ENCODE data around the gene OBP2A.

The OBP2A gene

GRCh38 chr9:135582541-135582940, 36.6 kb downstream of the OBP2A start:
- Histone ChIP-seq H3K4me1 (no peaks in the 10 kb centered on the region), H3K79me2 (no peaks in the 10 kb centered on the region), H3K4me2 (ENCODE audit: low read length) (no peak overlapping the region), H3K27ac (no peak overlapping the region), H3K4me3 (ENCODE audit: low read depth, low read length) (no peak overlapping the region), H3K27me3 (ENCODE audit: control insufficient read depth, insufficient read depth, low read length) (no peaks in the 10 kb centered on the region), H3K9ac (no peak overlapping the region), H3K9me3 (ENCODE audit: control insufficient read depth, low read length) (no peaks in the 10 kb centered on the region), H3K36me3 (ENCODE audit: control insufficient read depth, insufficient read depth, low read length) (no peaks in the 10 kb centered on the region), H2AFZ (no peak overlapping the region)
- TF ChIP-seq CTCF (IDR thresholded peaks at IDR 0.05): no peak

GRCh38 chr9:135582966-135583687, 37.2 kb downstream of the OBP2A start:
- H3K27ac ChIP-seq: no peak overlapping the region
- no peak for TF ChIP-seq CTCF (IDR thresholded peaks at IDR 0.05)
- no peaks in the 10 kb centered on the region for H3K9me3 ChIP-seq (ENCODE audit: control insufficient read depth, low read length)
- H3K4me2 ChIP-seq (ENCODE audit: low read length): no peak overlapping the region
- H3K27me3 ChIP-seq (ENCODE audit: control insufficient read depth, insufficient read depth, low read length): no peaks in the 10 kb centered on the region
- no peak overlapping the region for H3K9ac ChIP-seq
- no peaks in the 10 kb centered on the region for H3K36me3 ChIP-seq (ENCODE audit: control insufficient read depth, insufficient read depth, low read length)
- no peaks in the 10 kb centered on the region for H3K79me2 ChIP-seq
- no peak overlapping the region for H2AFZ ChIP-seq
- no peaks in the 10 kb centered on the region for H3K4me1 ChIP-seq
- no peak overlapping the region for H3K4me3 ChIP-seq (ENCODE audit: low read depth, low read length)

GRCh38 chr9:135583688-135584011, 37.7 kb downstream of the OBP2A start:
- Histone ChIP-seq H3K79me2 (no peaks in the 10 kb centered on the region), H3K27ac (no peak overlapping the region), H3K9me3 (ENCODE audit: control insufficient read depth, low read length) (no peaks in the 10 kb centered on the region), H3K4me1 (no peaks in the 10 kb centered on the region), H3K4me3 (ENCODE audit: low read depth, low read length) (no peak overlapping the region), H3K27me3 (ENCODE audit: control insufficient read depth, insufficient read depth, low read length) (no peaks in the 10 kb centered on the region), H3K9ac (no peak overlapping the region), H3K4me2 (ENCODE audit: low read length) (no peak overlapping the region), H2AFZ (no peak overlapping the region), H3K36me3 (ENCODE audit: control insufficient read depth, insufficient read depth, low read length) (no peaks in the 10 kb centered on the region)
- no peak for TF ChIP-seq CTCF (IDR thresholded peaks at IDR 0.05)

- Histone ChIP-seq H3K4me3 (ENCODE audit: low read depth, low read length) (no peak overlapping the region), H3K9ac (no peak overlapping the region), H2AFZ (no peak overlapping the region), H3K79me2 (no peaks in the 10 kb centered on the region), H3K4me2 (ENCODE audit: low read length) (no peak overlapping the region), H3K27ac (no peak overlapping the region), H3K27me3 (ENCODE audit: control insufficient read depth, insufficient read depth, low read length) (no peaks in the 10 kb centered on the region), H3K36me3 (ENCODE audit: control insufficient read depth, insufficient read depth, low read length) (no peaks in the 10 kb centered on the region), H3K9me3 (ENCODE audit: control insufficient read depth, low read length) (no peaks in the 10 kb centered on the region), H3K4me1 (no peaks in the 10 kb centered on the region)
- no peak for TF ChIP-seq CTCF (IDR thresholded peaks at IDR 0.05)
Observed at GRCh38 chr9:135584371-135584770, 38.4 kb downstream of the OBP2A start.

GRCh38 chr9:135584934-135585333, 39.0 kb downstream of the OBP2A start:
- Histone ChIP-seq H3K79me2 (no peaks in the 10 kb centered on the region), H3K4me3 (ENCODE audit: low read depth, low read length) (no peak overlapping the region), H3K9me3 (ENCODE audit: control insufficient read depth, low read length) (no peaks in the 10 kb centered on the region), H3K4me1 (no peaks in the 10 kb centered on the region), H3K36me3 (ENCODE audit: control insufficient read depth, insufficient read depth, low read length) (no peaks in the 10 kb centered on the region), H3K4me2 (ENCODE audit: low read length) (no peak overlapping the region), H3K27me3 (ENCODE audit: control insufficient read depth, insufficient read depth, low read length) (no peaks in the 10 kb centered on the region), H3K27ac (no peak overlapping the region), H2AFZ (no peak overlapping the region), H3K9ac (no peak overlapping the region)
- no peak for TF ChIP-seq CTCF (IDR thresholded peaks at IDR 0.05)
